A549 (cell line): ENCODE measurements around the gene CSAD. TPM values are rescaled to one million over a fixed set of nuclear protein-coding genes. Genes with fewer than 3 reads are reported as not detected.

Experiments
- BCL3 ChIP-seq: fragments of >200 bp; sonication (Bioruptor Twin); formaldehyde crosslinking; IDR thresholded peaks from 3 replicates; pipeline ENCODE4 v1.6.1; 2016
- CEBPB ChIP-seq, 2 experiments: fragments of >200 bp in 1 of 2; sonication (Bioruptor Twin) in 1 of 2; formaldehyde crosslinking in 1 of 2; IDR thresholded peaks; 2 replicates each; pipeline ENCODE4 v1.6.1; 2012 to 2016
- CTCF ChIP-seq: fragments of >200 bp; sonication (Bioruptor Twin); formaldehyde crosslinking; IDR thresholded peaks from 3 replicates; pipeline ENCODE4 v1.5.1; 2016
- ELK1 ChIP-seq: fragments of 150-350 bp; IDR thresholded peaks from 2 replicates; pipeline ENCODE4 v1.6.1; 2014; ENCODE audit warnings: low read depth, mild to moderate bottlenecking, low read length
- ESRRA ChIP-seq: fragments of 150-350 bp; IDR thresholded peaks from 2 replicates; pipeline ENCODE4 v1.6.1; 2014; ENCODE audit warnings: mild to moderate bottlenecking, low read length, borderline replicate concordance
- HDAC2 ChIP-seq: fragments of 200-600 bp; sonication (generic); IDR thresholded peaks from 2 replicates; pipeline ENCODE4 v1.6.1; 2016
- HOXA7 ChIP-seq: fragments of 250-450 bp; sonication (Bioruptor Pico); IDR thresholded peaks from 2 replicates; pipeline ENCODE4 v1.5.0; 2020; ENCODE audit warnings: mild to moderate bottlenecking, moderate library complexity
- HOXB13 ChIP-seq: fragments of 250-450 bp; sonication (Bioruptor Pico); IDR thresholded peaks from 2 replicates; pipeline ENCODE4 v1.5.0; 2020; ENCODE audit warnings: low read depth, mild to moderate bottlenecking, moderate library complexity
- JUN ChIP-seq, 2 experiments: fragments of >200 bp; sonication (Bioruptor Twin); formaldehyde crosslinking; IDR thresholded peaks; 2 replicates in 1 of 2; 3 replicates in 1 of 2; pipeline ENCODE4 v1.6.1; 2016 to 2017
- MAZ ChIP-seq: fragments of 150-350 bp; IDR thresholded peaks from 2 replicates; pipeline ENCODE4 v1.6.1; 2014; ENCODE audit warnings: antibody characterized with exemption, low read depth, low read length, borderline replicate concordance
- NFE2L2 ChIP-seq: fragments of 150-350 bp; conservative IDR thresholded peaks from 2 replicates; pipeline ENCODE4 v1.6.1; 2014; ENCODE audit warnings: low read length
- NPAS2 ChIP-seq: fragments of 250-450 bp; sonication (Bioruptor Pico); IDR thresholded peaks from 2 replicates; pipeline ENCODE4 v1.8.0; 2022; ENCODE audit warnings: mild to moderate bottlenecking, moderate library complexity, borderline replicate concordance
- PHF8 ChIP-seq: fragments of 200-600 bp; sonication (generic); IDR thresholded peaks from 2 replicates; pipeline ENCODE4 v1.6.1; 2016; ENCODE audit warnings: low read depth, mild to moderate bottlenecking, antibody characterized with exemption, moderate library complexity, borderline replicate concordance
- POLR2A ChIP-seq: IDR thresholded peaks from 2 replicates; pipeline ENCODE4 v1.6.1; 2012; ENCODE audit warnings: mild to moderate bottlenecking, low read length
- RAD21 ChIP-seq, 2 experiments: fragments of >200 bp in 1 of 2; sonication (Bioruptor Twin) in 1 of 2; formaldehyde crosslinking in 1 of 2; IDR thresholded peaks in 1 of 2; conservative IDR thresholded peaks in 1 of 2; 2 replicates in 1 of 2; 3 replicates in 1 of 2; pipeline ENCODE4 v1.6.1; 2012 to 2018; ENCODE audit warnings: inconsistent platforms in 1 of 2
- REST ChIP-seq: fragments of 200-600 bp; sonication (generic); IDR thresholded peaks from 2 replicates; pipeline ENCODE4 v1.6.1; 2016; ENCODE audit warnings: antibody characterized with exemption, mild to moderate bottlenecking, moderate library complexity
- RNF2 ChIP-seq: fragments of 200-600 bp; sonication (generic); IDR thresholded peaks from 2 replicates; pipeline ENCODE4 v1.6.1; 2016; ENCODE audit warnings: low read depth, mild to moderate bottlenecking, antibody characterized with exemption, moderate library complexity, borderline replicate concordance
- SREBF2 ChIP-seq: fragments of 450-650 bp; IDR thresholded peaks from 2 replicates; pipeline ENCODE4 v1.6.1; 2014; ENCODE audit warnings: mild to moderate bottlenecking, moderate library complexity
- TFCP2L1 ChIP-seq: fragments of 250-450 bp; sonication (Bioruptor Pico); IDR thresholded peaks from 2 replicates; pipeline ENCODE4 v1.5.0; 2021; ENCODE audit warnings: mild to moderate bottlenecking
- ZC3H11A ChIP-seq: fragments of 450-650 bp; IDR thresholded peaks from 2 replicates; pipeline ENCODE4 v1.6.1; 2014; ENCODE audit warnings: antibody characterized with exemption, mild to moderate bottlenecking
- ZSCAN20 ChIP-seq: fragments of 250-450 bp; sonication (Bioruptor Pico); IDR thresholded peaks from 2 replicates; pipeline ENCODE4 v1.8.0; 2022; ENCODE audit warnings: mild to moderate bottlenecking, moderate library complexity
- polyA plus RNA-seq, 4 experiments: library from polyadenylated mRNA; depleted of rRNA in 3 of 4; stranded (reverse); fragments of >200 nt; fragmentation: RNase III in 1 of 4; extraction: RNeasy Plus Mini Kit Qiagen cat#74134 plus additional on column Dnase treatment in 1 of 4; gene quantifications; 2 replicates in 3 of 4; 3 replicates in 1 of 4; pipeline ENCODE4 v1.2.3, GENCODE V29; 2011 to 2017

The CSAD gene
- polyA plus RNA-seq, 2 of the 4 experiments (the other 2 are of a cell fraction) = 14.5 to 16.5 TPM

- TF ChIP-seq REST (no peak), NFE2L2 (no peak), ZSCAN20 (CRISPR knock-in tag) (no peak), PHF8 (no peak), RNF2 (no peak), POLR2A (no peak), MAZ (no peak), ESRRA (no peak), ELK1 (no peak), SREBF2 (no peak), RAD21 (conservative IDR thresholded peaks at IDR 0.05 in 1 of 2, IDR thresholded peaks at IDR 0.05 in 1 of 2) (no peak), HOXB13 (no peak), ZC3H11A (no peak), TFCP2L1 (no peak), BCL3 (0 out of 3 replicates have a peak, but pooled peaks have one; percentile 23), JUN (IDR thresholded peaks at IDR 0.05) (peak in 1 of 2 experiments; percentile 2; a peak in 1 of 5 replicates), HDAC2 (peak; percentile 42; the same call in 1 of the 2 replicates), HOXA7 (CRISPR knock-in tag) (no peak), CTCF (no peak), NPAS2 (no peak), CEBPB (IDR thresholded peaks at IDR 0.05) (no peak)
Observed at GRCh38 chr12:53219956-53220693, 39.4 kb upstream of the CSAD start (continued).
